KOPT-K1 (cell line): ENCODE results near the gene BICDL2.

ENCODE experiments used
- H3K27ac ChIP-seq: fragments of 200-600 bp; sonication (generic); 2 replicates; pipeline ENCODE4 v1.5.1; 2016; ENCODE audit warnings: antibody characterized with exemption, mild to moderate bottlenecking, low read depth, low read length; ENCODE audit not compliant: poor library complexity, severe bottlenecking
- H3K36me3 ChIP-seq: fragments of 200-600 bp; sonication (generic); 2 replicates; pipeline ENCODE4 v1.5.1; 2017; ENCODE audit warnings: antibody characterized with exemption, mild to moderate bottlenecking, low read length, moderate library complexity; ENCODE audit not compliant: insufficient read depth
- H3K9me3 ChIP-seq: fragments of 200-600 bp; sonication (generic); 2 replicates; pipeline ENCODE4 v1.5.1; 2017; ENCODE audit warnings: antibody characterized with exemption, low read length, mild to moderate bottlenecking; ENCODE audit not compliant: insufficient read depth, poor library complexity, severe bottlenecking

BICDL2 gene

DNA sequence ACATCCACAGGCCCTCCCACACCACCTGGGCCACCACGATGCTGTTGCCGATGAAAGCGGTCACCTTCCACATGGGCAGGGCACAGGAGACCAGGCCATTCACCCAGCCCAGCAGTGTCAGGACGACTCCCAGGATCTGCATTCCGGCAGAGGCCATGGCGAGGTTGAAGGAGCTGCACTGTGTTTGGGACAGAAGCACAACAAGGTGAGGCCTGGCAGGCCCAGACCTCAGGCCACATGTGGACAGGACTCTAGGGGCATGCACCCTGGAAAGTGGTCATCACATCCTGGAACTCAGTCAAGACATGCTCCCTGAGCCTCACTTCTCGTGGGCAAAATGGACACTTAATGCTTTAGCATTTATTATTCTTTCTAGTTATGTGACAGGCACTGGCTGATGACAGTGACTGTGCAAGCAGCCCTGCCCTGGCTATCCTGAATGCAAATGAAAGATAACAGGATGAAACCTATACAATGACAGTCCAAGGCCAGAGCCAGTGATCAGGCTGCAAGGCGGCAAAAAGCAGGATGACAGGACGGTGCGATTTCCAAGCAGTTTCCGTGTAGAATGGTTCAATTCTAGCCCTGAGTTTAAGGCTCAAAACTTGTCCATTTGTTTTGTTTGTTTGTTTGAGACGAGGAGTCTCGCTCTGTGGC, 20.8 kb downstream of the BICDL2 start:
- Histone ChIP-seq H3K9me3 (no peaks in the 10 kb centered on the region), H3K36me3 (no peaks in the 10 kb centered on the region), H3K27ac (no peak overlapping the region)

DNA sequence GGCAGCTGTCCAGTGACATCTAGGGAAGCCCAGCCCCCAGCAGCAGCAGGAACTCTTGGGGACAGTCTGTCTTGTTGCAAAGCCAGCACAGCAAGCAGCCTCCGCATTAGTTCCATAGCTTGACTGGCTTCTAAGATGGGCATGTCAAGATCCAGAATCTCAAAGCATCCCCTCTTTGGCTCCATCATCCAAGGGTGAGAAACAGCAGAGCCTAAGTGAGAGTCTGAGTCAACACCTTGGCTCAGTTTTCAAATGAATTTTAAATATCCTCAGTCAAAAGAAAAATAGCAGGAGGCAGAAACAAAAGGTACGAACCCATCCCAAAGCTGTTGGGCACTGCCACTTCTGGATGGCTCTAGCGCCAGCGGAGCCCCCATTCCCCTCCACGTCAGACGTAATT, 21.8 kb downstream of the BICDL2 start:
- Histone ChIP-seq H3K27ac (no peak overlapping the region), H3K36me3 (no peaks in the 10 kb centered on the region), H3K9me3 (no peaks in the 10 kb centered on the region)

DNA sequence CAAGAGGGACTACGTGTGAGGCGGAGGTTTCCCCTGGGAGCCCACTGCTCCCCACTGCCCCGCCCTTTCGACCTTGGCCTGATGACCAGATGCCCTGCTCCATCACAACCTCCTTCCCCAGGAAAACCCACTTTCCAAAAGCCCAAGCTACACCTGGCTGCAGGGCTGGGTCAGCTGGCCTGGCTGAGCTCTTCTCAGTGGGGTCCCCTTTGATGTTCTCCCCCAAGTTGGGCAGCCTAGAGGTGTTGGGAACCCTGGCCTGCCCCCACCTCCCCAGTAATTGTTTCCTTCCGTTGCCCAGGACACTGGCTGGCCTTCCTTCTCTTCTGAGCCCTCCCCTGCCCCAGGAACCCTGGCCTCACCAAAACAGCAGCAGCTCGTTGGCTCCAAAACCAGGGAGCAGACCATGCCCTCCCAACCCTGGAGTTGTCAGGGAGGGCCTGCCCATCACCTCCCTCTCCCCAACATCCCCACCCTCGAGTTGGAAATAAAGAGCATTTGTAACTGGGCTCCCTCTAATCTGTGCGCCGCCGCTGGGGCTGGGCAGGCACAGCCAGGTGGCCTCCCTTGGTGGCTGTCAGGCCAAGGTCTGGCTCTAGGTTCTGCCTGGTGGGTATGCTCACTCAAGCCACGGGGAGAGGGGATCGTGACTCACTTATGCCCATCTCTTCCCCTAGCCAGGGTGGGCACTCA, 22.6 kb downstream of the BICDL2 start:
- H3K27ac ChIP-seq: no peak overlapping the region
- H3K9me3 ChIP-seq: no peaks in the 10 kb centered on the region
- H3K36me3 ChIP-seq: no peaks in the 10 kb centered on the region

DNA sequence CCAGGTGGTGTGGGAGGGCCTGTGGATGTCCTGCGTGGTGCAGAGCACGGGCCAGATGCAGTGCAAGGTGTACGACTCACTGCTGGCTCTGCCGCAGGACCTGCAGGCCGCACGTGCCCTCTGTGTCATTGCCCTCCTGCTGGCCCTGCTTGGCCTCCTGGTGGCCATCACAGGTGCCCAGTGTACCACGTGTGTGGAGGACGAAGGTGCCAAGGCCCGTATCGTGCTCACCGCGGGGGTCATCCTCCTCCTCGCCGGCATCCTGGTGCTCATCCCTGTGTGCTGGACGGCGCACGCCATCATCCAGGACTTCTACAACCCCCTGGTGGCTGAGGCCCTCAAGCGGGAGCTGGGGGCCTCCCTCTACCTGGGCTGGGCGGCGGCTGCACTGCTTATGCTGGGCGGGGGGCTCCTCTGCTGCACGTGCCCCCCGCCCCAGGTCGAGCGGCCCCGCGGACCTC, 23.2 kb downstream of the BICDL2 start:
- Histone ChIP-seq H3K36me3 (no peaks in the 10 kb centered on the region), H3K27ac (no peak overlapping the region)

DNA sequence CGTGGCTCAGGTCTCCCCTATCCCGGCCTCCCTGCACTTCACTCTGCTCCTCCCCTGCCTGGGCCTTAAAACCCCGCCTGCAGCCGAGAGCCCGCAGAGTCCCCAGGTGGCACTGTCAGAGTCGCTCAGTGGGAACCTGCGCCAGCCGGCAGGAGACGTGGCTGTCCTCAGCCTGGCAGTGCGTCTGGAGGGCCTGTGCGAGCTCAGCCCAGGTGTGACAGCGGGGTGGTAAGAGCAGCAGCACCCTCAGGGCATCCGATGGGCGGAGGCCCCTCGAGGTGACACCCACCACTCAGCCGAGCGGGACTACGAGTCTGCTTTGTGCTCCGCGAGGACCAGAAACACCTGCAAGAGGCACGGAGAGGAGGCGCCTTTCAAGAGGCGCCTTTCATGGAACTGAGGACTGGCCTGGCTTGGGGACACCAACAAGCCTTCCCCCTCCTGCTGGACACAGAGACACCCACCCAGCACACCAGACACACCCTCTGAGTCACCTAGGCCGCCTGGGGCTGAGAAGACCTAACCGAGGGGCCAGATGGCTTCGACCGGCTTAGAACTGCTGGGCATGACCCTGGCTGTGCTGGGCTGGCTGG, 23.8 kb downstream of the BICDL2 start, which contains the start of gene CLDN9:
TSS of gene CLDN9 (plus strand) at position 96 of the 593 bp plus-strand sequence. CDS start at position 536, 440 bp downstream.
- H3K36me3 ChIP-seq: no peaks in the 10 kb centered on the region
- no peak within 1 kb of the TSS for H3K27ac ChIP-seq
- H3K9me3 ChIP-seq: no peaks in the 10 kb centered on the region

More for the DNA sequence above, 23.2 kb downstream of the BICDL2 start:
- H3K9me3 ChIP-seq: no peaks in the 10 kb centered on the region

DNA sequence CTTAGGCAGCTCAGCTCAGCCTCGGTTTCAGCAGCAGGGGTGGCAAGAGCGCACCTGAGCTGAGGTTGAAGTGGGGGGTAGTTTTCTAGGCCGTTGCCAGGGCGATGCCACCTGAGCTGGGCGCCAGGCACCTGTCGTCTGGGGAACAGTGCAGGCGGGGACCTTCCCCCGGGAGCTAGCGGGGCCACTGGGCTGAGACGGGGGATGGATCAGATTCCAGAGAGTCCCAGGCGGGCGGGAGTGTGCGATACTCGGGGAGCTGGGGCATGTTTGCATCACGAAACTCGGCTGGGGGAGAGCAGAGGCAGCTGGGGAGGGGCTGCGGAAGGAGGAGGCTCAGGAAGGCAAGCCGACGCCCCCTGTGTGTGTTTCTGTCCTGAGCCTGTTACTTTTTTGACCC, 24.5 kb downstream of the BICDL2 start:
- Histone ChIP-seq H3K9me3 (no peaks in the 10 kb centered on the region), H3K36me3 (no peaks in the 10 kb centered on the region), H3K27ac (no peak overlapping the region)

DNA sequence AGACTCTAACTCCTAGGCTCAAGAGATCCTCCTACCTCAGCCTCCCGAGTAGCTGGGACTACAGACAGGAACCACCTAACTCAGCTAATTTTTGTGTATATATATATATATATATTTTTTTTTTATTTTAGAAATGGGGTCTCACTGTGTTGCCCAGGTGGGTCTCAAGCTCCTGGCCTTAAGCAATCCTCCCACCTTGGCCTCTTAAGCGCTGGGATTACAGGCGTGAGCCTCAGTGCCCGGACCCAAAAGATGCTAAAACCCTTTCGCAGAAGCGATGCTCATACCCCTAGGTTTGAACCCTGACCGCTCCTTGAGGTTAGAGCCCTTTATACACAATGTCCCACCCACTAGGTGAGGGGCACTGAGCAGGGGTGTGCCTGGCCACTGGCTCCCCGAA, 26.2 kb downstream of the BICDL2 start:
- H3K9me3 ChIP-seq: no peaks in the 10 kb centered on the region
- no peak overlapping the region for H3K27ac ChIP-seq
- H3K36me3 ChIP-seq: no peaks in the 10 kb centered on the region

DNA sequence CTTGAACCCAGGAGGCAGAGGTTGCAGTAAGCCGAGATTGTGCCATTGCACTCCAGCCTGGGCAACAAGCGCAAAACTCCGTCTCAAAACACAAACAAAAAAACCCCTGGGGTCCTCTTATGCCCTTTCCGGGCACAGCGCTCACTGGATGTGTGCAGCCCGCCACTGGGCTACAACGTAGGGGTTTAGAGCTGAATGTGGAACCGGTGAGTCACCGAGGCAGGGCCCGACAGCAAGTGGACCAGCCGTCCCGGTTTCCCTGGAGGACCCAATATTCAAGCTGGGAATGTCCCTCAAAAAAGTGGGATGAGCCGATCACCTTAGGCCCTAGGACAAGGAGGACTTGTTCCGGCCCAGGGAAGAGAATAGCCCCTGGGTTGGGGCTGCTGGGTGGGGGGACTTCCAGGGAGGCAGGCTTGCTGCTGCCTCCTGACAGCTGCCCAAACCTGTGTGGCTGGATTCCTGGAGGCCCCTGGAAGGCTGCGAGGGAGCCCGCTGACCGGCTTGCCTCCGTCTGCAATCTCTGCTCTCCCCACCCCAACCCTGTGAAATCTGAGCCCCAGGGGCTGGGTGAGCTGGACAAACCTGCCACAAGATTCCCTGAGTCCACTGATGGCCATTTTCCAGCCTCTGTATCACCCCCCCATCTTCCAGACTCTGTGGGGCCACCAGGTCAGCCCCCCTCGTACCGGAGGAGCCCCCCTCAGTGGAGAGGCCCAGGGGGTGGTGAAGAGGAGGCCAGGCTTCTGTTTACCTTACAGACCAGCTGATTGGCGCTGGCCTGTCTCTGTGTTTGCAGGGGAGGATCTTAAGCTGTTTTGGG, 27.0 kb downstream of the BICDL2 start:
- Histone ChIP-seq H3K9me3 (no peaks in the 10 kb centered on the region), H3K27ac (no peak overlapping the region), H3K36me3 (no peaks in the 10 kb centered on the region)

DNA sequence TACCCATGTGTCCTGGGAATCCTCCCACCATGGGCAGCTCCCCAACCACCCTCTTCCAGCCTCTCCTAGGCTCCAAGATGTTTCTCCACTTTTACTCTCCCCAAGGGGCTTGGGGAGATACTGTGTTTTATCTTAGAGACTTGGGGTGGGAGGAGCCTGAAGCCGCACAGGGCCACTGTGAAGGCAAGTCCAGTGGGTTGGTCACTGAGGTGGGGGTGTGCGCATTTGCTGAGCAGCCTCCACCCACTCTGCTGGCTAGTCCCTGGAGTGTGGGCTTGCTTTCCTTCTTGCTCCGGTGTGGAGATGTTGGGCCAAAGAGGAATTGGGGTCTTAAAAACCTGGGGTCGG, 28.1 kb downstream of the BICDL2 start:
- Histone ChIP-seq H3K9me3 (no peaks in the 10 kb centered on the region), H3K36me3 (no peaks in the 10 kb centered on the region), H3K27ac (no peak overlapping the region)

DNA sequence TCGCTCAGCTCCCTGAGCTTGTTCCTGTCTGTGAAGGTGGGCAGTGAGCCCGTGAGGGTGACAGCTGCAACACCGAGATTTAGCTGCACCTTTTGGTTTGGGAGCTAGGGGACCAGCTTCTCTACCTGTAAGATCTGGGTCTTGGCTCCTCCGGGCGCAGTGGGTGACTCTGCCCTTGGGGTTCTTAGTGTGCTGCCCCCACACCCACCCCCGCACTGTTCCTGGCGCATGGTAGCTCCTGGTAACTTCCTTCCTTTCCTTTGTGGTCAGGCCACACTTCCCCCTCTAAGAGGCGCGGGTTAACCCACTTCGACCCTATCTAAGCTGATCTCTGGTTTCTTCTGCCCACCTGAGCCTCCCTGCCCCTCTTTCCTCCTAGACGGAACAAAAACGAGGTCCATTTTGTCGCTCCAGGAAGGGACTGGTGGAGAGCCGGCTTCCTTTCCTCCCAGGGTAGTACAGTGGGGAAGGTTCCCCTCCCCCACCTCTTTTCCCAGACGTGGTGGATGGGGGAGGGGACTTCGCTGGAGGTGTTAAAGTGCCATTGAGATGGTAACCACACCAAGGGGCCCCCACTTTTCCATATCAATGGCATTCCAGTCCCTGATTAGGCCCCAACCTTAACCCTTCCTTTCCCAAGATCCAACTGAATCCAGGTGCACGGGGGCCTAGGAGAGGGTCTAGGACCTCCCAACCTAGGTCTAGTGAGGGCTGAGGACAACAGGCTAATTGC, 28.6 kb downstream of the BICDL2 start:
- no peaks in the 10 kb centered on the region for H3K9me3 ChIP-seq
- H3K27ac ChIP-seq: no peak overlapping the region
- no peaks in the 10 kb centered on the region for H3K36me3 ChIP-seq

DNA sequence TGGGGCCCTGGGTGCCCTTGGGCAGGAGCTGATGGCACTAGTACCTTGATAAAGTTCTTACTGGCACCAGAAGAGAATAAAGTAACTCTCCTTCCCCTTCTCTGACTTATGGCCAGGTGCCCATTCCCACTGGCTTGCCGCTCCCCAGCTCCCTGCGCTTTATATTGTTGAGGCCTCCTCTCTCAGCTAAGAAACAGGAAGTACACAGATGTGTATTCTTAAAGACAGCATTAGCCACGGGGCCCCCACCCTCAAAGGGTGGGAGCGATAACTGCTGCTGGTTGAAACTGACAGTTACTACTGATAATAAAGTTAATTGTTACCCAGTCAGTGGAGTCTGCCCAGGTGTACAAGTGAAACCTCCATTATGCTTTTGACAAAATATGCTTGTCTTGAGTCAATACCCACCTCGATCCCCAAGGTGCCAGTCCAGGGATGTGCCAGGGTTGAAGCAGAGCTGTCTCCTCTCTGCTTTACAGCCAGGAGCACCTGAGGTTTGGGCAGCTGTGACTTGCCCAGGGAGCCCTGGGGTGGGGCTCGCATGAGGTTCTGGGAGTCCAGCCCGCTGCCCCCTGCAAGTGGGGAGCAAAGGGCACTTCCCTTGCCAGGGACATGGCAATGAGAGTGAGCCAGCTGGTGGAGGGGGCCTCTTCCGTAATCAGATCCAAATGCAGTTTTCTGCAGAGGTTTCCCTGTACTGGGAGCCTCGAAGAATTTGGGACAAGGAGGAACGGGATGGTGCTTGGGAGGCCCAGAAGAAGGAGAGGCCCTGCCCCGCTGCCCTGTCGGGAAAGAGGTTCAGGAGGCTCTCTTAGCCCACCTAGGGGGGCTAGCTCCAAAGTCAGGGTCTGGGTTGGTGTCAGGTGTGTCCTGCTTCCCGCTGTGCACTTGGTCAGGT, 29.4 kb downstream of the BICDL2 start:
- Histone ChIP-seq H3K27ac (no peak overlapping the region), H3K36me3 (no peaks in the 10 kb centered on the region), H3K9me3 (no peaks in the 10 kb centered on the region)

DNA sequence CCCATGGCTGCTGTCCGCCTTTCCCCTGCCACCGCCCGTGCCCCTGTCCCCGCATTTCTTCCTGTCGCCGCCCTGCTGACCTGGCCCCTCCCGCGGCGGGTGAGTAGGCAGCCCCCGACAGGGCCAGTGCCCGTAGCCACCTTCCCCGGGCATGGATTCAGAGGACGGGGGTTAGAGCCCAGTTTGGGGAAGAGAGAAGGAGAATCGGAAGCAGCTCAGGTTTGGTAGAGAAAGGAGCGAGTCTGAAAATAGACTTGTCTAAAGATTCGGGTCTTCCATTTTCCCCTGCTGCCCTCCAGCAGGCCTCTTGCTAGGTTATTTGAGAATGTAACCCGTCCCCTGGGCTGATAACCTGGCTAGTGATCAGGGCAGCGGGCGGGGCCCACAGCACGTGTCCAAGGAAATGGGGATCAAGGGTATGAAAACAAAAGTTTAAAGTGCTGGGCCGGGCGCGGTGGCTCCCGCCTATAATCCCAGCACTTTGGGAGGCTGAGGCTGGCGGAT, 31.9 kb downstream of the BICDL2 start:
- Histone ChIP-seq H3K27ac (no peak overlapping the region), H3K36me3 (no peaks in the 10 kb centered on the region), H3K9me3 (no peaks in the 10 kb centered on the region)

DNA sequence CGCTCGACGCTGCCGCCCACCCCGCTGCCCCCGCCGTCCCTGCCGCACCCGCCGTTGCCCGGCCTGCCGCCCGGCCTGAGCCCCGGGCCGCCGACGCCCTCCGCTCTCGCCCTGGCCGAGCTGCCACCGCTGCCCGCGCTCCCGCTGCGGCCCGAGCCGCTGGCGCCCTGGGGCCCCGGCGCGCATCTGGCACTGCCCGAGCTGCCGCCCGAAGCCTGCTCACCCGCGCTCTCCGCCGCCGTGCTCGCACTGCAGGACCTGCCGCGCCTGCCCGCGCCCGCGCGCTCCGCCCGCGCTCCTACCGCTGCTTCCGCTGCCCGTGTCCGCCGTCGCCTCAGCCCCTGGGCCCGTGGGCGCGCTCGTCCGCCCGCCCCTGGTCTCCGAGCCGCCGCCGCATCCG, 32.4 kb downstream of the BICDL2 start:
- no peaks in the 10 kb centered on the region for H3K9me3 ChIP-seq
- no peaks in the 10 kb centered on the region for H3K36me3 ChIP-seq
- H3K27ac ChIP-seq: no peak overlapping the region
